ENCODE data around the gene PHF12.

The PHF12 gene

DNA sequence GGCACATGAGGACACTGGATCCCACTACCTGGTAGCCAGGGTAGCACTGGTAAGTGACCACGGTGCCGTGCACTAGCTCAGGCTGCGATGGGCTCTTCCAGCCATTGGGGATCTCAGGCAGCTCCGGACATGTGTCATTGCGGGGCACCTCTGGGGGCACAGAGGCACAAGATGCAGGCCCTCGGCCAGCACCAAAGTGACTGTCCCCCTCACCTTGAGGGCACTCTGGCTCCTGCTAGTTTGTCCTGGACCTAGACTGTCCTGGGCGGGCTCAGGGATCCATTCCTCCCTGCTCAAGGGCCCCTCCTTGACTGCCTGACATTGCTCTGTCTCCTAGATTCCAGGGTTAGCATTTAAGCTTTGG, 6.7 kb upstream of the PHF12 start:
- Histone ChIP-seq H3K9me3 (no peaks in the 10 kb centered on the region), H3K27ac (no peak overlapping the region), H3K4me1 (ENCODE audit: control insufficient read depth in 1 of 2, insufficient read depth in 1 of 2, low read depth in 1 of 2, low read length in 1 of 2) (peaks cover 6% of the 10 kb centered on the region in 2 experiments), H3K36me3 (no peaks in the 10 kb centered on the region), H3K4me3 (ENCODE audit: low read depth in 1 of 2, low read length in 1 of 2) (no peak overlapping the region), H3K27me3 (peaks cover 10% of the 10 kb centered on the region)
- no peak for TF ChIP-seq CTCF (IDR thresholded peaks at IDR 0.05)

DNA sequence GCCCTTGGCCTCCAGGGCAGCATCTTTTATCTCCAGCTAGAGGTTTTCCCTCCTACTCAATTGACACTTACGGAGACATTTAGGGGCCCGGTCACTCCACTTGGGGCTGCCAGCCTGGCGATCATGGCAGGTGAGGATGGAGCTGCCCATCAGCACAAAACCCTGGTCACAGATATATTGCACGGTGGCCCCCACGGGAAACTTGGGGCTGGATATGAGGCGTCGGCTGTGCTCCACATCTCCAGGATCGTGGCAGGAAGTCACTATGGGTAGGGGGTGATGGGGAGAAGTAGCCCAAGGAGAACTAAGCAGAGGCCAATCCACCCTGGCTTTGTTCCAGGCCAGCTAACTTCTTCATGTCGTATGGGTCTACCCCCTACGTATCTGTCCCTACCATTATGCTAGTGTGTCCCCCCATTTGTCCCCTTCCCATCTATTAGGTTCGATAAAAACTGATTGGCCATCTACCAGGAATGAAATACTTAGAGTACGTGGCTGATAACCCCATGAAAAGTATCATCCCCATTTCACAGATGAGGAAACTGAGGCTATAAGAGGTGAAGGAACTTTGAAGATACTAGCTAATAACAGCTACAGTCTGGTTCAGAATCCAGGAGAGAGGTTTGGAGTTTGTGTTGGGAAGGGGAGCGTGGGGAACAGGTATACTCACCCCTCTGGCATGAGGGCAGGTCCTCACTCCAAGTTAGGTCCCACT, 6.1 kb upstream of the PHF12 start:
- Histone ChIP-seq H3K27ac (no peak overlapping the region), H3K9me3 (no peaks in the 10 kb centered on the region), H3K27me3 (peaks cover 8% of the 10 kb centered on the region), H3K36me3 (no peaks in the 10 kb centered on the region), H3K4me3 (ENCODE audit: low read depth in 1 of 2, low read length in 1 of 2) (no peak overlapping the region), H3K4me1 (ENCODE audit: control insufficient read depth in 1 of 2, insufficient read depth in 1 of 2, low read depth in 1 of 2, low read length in 1 of 2) (peaks cover 11% of the 10 kb centered on the region in 2 experiments)
- no peak for TF ChIP-seq CTCF (IDR thresholded peaks at IDR 0.05)

GRCh38 chr17:28956861-28957260, 5.5 kb upstream of the PHF12 start:
- Histone ChIP-seq H3K27ac (no peak overlapping the region), H3K4me3 (ENCODE audit: low read depth in 1 of 2, low read length in 1 of 2) (no peak overlapping the region), H3K36me3 (no peaks in the 10 kb centered on the region), H3K4me1 (ENCODE audit: control insufficient read depth in 1 of 2, insufficient read depth in 1 of 2, low read depth in 1 of 2, low read length in 1 of 2) (peaks cover 17% of the 10 kb centered on the region in 2 experiments), H3K9me3 (no peaks in the 10 kb centered on the region), H3K27me3 (peaks cover 2% of the 10 kb centered on the region)
- TF ChIP-seq CTCF (IDR thresholded peaks at IDR 0.05): no peak

- H3K36me3 ChIP-seq: no peaks in the 10 kb centered on the region
- peaks cover 19% of the 10 kb centered on the region in 2 experiments for H3K4me1 ChIP-seq (ENCODE audit: control insufficient read depth in 1 of 2, insufficient read depth in 1 of 2, low read depth in 1 of 2, low read length in 1 of 2)
- no peak for TF ChIP-seq CTCF (IDR thresholded peaks at IDR 0.05)
- no peaks in the 10 kb centered on the region for H3K9me3 ChIP-seq
- no peak overlapping the region for H3K27ac ChIP-seq
- no peak overlapping the region for H3K4me3 ChIP-seq (ENCODE audit: low read depth in 1 of 2, low read length in 1 of 2)
- no peaks in the 10 kb centered on the region for H3K27me3 ChIP-seq
Measured at GRCh38 chr17:28956112-28956511, 4.8 kb upstream of the PHF12 start.

- no peak overlapping the region for H3K27ac ChIP-seq
- H3K4me1 ChIP-seq (ENCODE audit: control insufficient read depth in 1 of 2, insufficient read depth in 1 of 2, low read depth in 1 of 2, low read length in 1 of 2): peaks cover 19% of the 10 kb centered on the region in 2 experiments
- TF ChIP-seq CTCF (IDR thresholded peaks at IDR 0.05): no peak
- H3K9me3 ChIP-seq: no peaks in the 10 kb centered on the region
- no peaks in the 10 kb centered on the region for H3K36me3 ChIP-seq
- no peaks in the 10 kb centered on the region for H3K27me3 ChIP-seq
- H3K4me3 ChIP-seq (ENCODE audit: low read depth in 1 of 2, low read length in 1 of 2): no peak overlapping the region
Measured at GRCh38 chr17:28955408-28955807, 4.1 kb upstream of the PHF12 start.

All from neutrophil (primary cell).